ENCODE results near the gene HEG1. TPM values are rescaled to one million over a fixed set of nuclear protein-coding genes. Genes with fewer than 3 reads are reported as not detected.

The HEG1 gene
- total and polyA plus RNA-seq, 2 experiments from 2014 or later: 1.8 to 8.8 TPM

- H3K4me3 Mint-ChIP-seq: no peak overlapping the region
- no peak for DNase-seq (ENCODE audit: low spot score)
- Histone ChIP-seq H2AFZ (peak overlapping the region; percentile 76; the same call in 1 of the 2 replicates), H3K9me2 (ENCODE audit: insufficient read depth) (0 out of 2 replicates have a peak, but pooled peaks cover 2% of the 10 kb centered on the region), H3K27ac (ENCODE audit: low read depth) (no peak overlapping the region), H3K4me3 (no peak overlapping the region), H3K4me2 (no peak overlapping the region), H3K4me1 (ENCODE audit: insufficient read depth) (peaks cover 9% of the 10 kb centered on the region), H4K20me1 (replicated peaks; ENCODE audit: insufficient read depth) (no peaks in the 10 kb centered on the region), H3K36me3 (ENCODE audit: insufficient read depth) (no peaks in the 10 kb centered on the region; the same call in 1 of the 2 replicates), H3K27me3 (ENCODE audit: insufficient read depth) (peaks cover 22% of the 10 kb centered on the region), H3F3A (replicated peaks; ENCODE audit: low read depth) (no peaks in the 10 kb centered on the region), H3K79me2 (replicated peaks; ENCODE audit: insufficient read depth) (no peaks in the 10 kb centered on the region)
- H3K4me1 Mint-ChIP-seq: peaks cover 26% of the 10 kb centered on the region
- no peak for ATAC-seq
- no peaks in the 10 kb centered on the region; the same call in 2 of the 3 replicates for H3K36me3 Mint-ChIP-seq (ENCODE audit: low read depth)
- H3K27ac Mint-ChIP-seq: no peak overlapping the region
- peaks cover 35% of the 10 kb centered on the region for H3K27me3 Mint-ChIP-seq (ENCODE audit: insufficient read depth, low read depth, poor library complexity)
- no peaks in the 10 kb centered on the region; the same call in 2 of the 3 replicates for H3K9me3 Mint-ChIP-seq
- TF ChIP-seq, protein P1, sequence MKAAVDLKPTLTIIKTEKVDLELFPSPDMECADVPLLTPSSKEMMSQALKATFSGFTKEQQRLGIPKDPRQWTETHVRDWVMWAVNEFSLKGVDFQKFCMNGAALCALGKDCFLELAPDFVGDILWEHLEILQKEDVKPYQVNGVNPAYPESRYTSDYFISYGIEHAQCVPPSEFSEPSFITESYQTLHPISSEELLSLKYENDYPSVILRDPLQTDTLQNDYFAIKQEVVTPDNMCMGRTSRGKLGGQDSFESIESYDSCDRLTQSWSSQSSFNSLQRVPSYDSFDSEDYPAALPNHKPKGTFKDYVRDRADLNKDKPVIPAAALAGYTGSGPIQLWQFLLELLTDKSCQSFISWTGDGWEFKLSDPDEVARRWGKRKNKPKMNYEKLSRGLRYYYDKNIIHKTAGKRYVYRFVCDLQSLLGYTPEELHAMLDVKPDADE (IDR thresholded peaks at IDR 0.05): no peak
- TF ChIP-seq CREB1 (CRISPR knock-in tag; IDR thresholded peaks at IDR 0.05; ENCODE audit: low read depth) (no peak), NANOG (IDR thresholded peaks at IDR 0.05; ENCODE audit: borderline replicate concordance) (no peak), EZH2 (IDR thresholded peaks at IDR 0.05; ENCODE audit: low read depth, unreplicated experiment) (no peak), EZH2phosphoT487 (IDR thresholded peaks at IDR 0.05; ENCODE audit: unreplicated experiment) (no peak), POLR2AphosphoS5 (IDR thresholded peaks at IDR 0.05; ENCODE audit: low read depth) (no peak), ZNF462 (CRISPR knock-in tag; IDR thresholded peaks at IDR 0.05) (no peak), JUNB (IDR thresholded peaks at IDR 0.05; ENCODE audit: unreplicated experiment) (no peak), STAT1 (IDR thresholded peaks at IDR 0.05; ENCODE audit: unreplicated experiment) (no peak), ZNF331 (CRISPR knock-in tag; IDR thresholded peaks at IDR 0.05; ENCODE audit: low read depth) (no peak), ZNF114 (CRISPR knock-in tag; IDR thresholded peaks at IDR 0.05) (no peak)
- TF ChIP-seq, protein P2, sequence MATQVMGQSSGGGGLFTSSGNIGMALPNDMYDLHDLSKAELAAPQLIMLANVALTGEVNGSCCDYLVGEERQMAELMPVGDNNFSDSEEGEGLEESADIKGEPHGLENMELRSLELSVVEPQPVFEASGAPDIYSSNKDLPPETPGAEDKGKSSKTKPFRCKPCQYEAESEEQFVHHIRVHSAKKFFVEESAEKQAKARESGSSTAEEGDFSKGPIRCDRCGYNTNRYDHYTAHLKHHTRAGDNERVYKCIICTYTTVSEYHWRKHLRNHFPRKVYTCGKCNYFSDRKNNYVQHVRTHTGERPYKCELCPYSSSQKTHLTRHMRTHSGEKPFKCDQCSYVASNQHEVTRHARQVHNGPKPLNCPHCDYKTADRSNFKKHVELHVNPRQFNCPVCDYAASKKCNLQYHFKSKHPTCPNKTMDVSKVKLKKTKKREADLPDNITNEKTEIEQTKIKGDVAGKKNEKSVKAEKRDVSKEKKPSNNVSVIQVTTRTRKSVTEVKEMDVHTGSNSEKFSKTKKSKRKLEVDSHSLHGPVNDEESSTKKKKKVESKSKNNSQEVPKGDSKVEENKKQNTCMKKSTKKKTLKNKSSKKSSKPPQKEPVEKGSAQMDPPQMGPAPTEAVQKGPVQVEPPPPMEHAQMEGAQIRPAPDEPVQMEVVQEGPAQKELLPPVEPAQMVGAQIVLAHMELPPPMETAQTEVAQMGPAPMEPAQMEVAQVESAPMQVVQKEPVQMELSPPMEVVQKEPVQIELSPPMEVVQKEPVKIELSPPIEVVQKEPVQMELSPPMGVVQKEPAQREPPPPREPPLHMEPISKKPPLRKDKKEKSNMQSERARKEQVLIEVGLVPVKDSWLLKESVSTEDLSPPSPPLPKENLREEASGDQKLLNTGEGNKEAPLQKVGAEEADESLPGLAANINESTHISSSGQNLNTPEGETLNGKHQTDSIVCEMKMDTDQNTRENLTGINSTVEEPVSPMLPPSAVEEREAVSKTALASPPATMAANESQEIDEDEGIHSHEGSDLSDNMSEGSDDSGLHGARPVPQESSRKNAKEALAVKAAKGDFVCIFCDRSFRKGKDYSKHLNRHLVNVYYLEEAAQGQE (IDR thresholded peaks at IDR 0.05; ENCODE audit: unreplicated experiment): no peak
- TF ChIP-seq, protein P3, sequence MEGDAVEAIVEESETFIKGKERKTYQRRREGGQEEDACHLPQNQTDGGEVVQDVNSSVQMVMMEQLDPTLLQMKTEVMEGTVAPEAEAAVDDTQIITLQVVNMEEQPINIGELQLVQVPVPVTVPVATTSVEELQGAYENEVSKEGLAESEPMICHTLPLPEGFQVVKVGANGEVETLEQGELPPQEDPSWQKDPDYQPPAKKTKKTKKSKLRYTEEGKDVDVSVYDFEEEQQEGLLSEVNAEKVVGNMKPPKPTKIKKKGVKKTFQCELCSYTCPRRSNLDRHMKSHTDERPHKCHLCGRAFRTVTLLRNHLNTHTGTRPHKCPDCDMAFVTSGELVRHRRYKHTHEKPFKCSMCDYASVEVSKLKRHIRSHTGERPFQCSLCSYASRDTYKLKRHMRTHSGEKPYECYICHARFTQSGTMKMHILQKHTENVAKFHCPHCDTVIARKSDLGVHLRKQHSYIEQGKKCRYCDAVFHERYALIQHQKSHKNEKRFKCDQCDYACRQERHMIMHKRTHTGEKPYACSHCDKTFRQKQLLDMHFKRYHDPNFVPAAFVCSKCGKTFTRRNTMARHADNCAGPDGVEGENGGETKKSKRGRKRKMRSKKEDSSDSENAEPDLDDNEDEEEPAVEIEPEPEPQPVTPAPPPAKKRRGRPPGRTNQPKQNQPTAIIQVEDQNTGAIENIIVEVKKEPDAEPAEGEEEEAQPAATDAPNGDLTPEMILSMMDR (conservative IDR thresholded peaks at IDR 0.05; ENCODE audit: low read depth in 2 of 2): no peak
Measured at GRCh38 chr3:125061646-125062045, 5.8 kb upstream of the HEG1 start.
